ENCODE data around the gene AK3. TPM values are rescaled to one million over a fixed set of nuclear protein-coding genes. Genes with fewer than 3 reads are reported as not detected.

AK3 gene
- total RNA-seq, 6 donors from 2014 or later = 33.2 to 81.2 (median 51.7) TPM

GRCh38 chr9:4684820-4685219 is 56.2 kb downstream of the AK3 start:
- peaks cover 0 to 16% (median 7%) of the 10 kb centered on the region in 4 donors for H3K36me3 ChIP-seq
- DNase-seq (no peak), ATAC-seq (ENCODE audit: low FRiP score in 2 of 2) (no peak)
- no peak overlapping the region for H3K27ac ChIP-seq
- peaks cover 6 to 26% (median 16%) of the 10 kb centered on the region in 4 donors for H3K4me1 ChIP-seq
- 92 to 93% methylated on average over 4 of the region's 4 CpGs for WGBS, 2 donors
- H3K27me3 ChIP-seq = no peaks in the 10 kb centered on the region
- H3K4me3 ChIP-seq = no peak overlapping the region
- no peaks in the 10 kb centered on the region for H3K9me3 ChIP-seq
- TF ChIP-seq EP300 (IDR thresholded peaks at IDR 0.05) = no peak

- Histone ChIP-seq H3K4me3 (peak overlapping the region in 3 of 4 donors; percentile 63 to 83 (median 79)), H3K27me3 (no peaks in the 10 kb centered on the region), H3K27ac (peak overlapping the region; percentile 90 to 99 (median 97)), H3K4me1 (peaks cover 9 to 28% (median 15%) of the 10 kb centered on the region in 4 donors), H3K9me3 (no peaks in the 10 kb centered on the region), H3K36me3 (peaks cover 0 to 9% (median 4%) of the 10 kb centered on the region in 4 donors)
- DNase-seq (no peak), ATAC-seq (ENCODE audit: low FRiP score in 2 of 2) (no peak)
- TF ChIP-seq CTCF (IDR thresholded peaks at IDR 0.05) (no peak), POLR2AphosphoS5 (IDR thresholded peaks at IDR 0.05) (no peak), POLR2A (IDR thresholded peaks at IDR 0.05) (no peak), EP300 (IDR thresholded peaks at IDR 0.05) (no peak)
- 48 to 52% methylated on average over 2 of the region's 2 CpGs for WGBS, 2 donors
Observed at GRCh38 chr9:4680750-4681149, 60.3 kb downstream of the AK3 start.

- DNase-seq (no peak), ATAC-seq (ENCODE audit: low FRiP score in 2 of 2) (peak in 1 of 2 donors; percentile 8)
- H3K4me1 ChIP-seq = peaks cover 9 to 28% (median 15%) of the 10 kb centered on the region in 4 donors
- peak overlapping the region; percentile 63 to 83 (median 78) for H3K4me3 ChIP-seq
- H3K36me3 ChIP-seq = peaks cover 0 to 5% (median 2%) of the 10 kb centered on the region in 4 donors
- H3K27me3 ChIP-seq = no peaks in the 10 kb centered on the region
- WGBS, 2 donors = 0 to 1% methylated on average over 10 of the region's 10 CpGs
- peak overlapping the region; percentile 90 to 99 (median 97) for H3K27ac ChIP-seq
- H3K9me3 ChIP-seq = no peaks in the 10 kb centered on the region
- TF ChIP-seq EP300 (IDR thresholded peaks at IDR 0.05) = no peak
- TF ChIP-seq CTCF (IDR thresholded peaks at IDR 0.05) = no peak
- TF ChIP-seq POLR2AphosphoS5 (IDR thresholded peaks at IDR 0.05) = no peak
- TF ChIP-seq POLR2A (IDR thresholded peaks at IDR 0.05) = no peak
Observed at GRCh38 chr9:4680173-4680525, 60.9 kb downstream of the AK3 start.

- Histone ChIP-seq H3K36me3 (no peaks in the 10 kb centered on the region), H3K27me3 (no peaks in the 10 kb centered on the region), H3K9me3 (no peaks in the 10 kb centered on the region), H3K4me1 (peaks cover 9 to 24% (median 15%) of the 10 kb centered on the region in 4 donors), H3K27ac (peak within 1 kb of the TSS; percentile 90 to 99 (median 97)), H3K4me3 (peak within 1 kb of the TSS; percentile 63 to 83 (median 78))
- DNase-seq (peak; percentile 97 to 100), ATAC-seq (ENCODE audit: low FRiP score in 2 of 2) (peak; percentile 100)
- peak; percentile 47 to 99 (median 96) for TF ChIP-seq POLR2A (IDR thresholded peaks at IDR 0.05)
- TF ChIP-seq CTCF (IDR thresholded peaks at IDR 0.05) = peak; percentile 65 to 98 (median 94)
- peak; percentile 98 to 100 for TF ChIP-seq POLR2AphosphoS5 (IDR thresholded peaks at IDR 0.05)
- peak in 1 of 4 donors; percentile 16 for TF ChIP-seq EP300 (IDR thresholded peaks at IDR 0.05)
- 0 to 1% methylated on average over 20 to 48 of the region's 66 CpGs for WGBS, 2 donors
Observed at GRCh38 chr9:4679268-4680172, 61.5 kb downstream of the AK3 start, which contains the start of gene CDC37L1. Gene CDC37L1 (plus strand): TSS chr9:4679569. CDS start chr9:4679768, 199 bp downstream.

GRCh38 chr9:4678679-4679267 is 62.2 kb downstream of the AK3 start:
- H3K4me1 ChIP-seq = peaks cover 9 to 24% (median 15%) of the 10 kb centered on the region in 4 donors
- H3K27me3 ChIP-seq = no peaks in the 10 kb centered on the region
- peak overlapping the region; percentile 52 to 83 (median 71) for H3K4me3 ChIP-seq
- DNase-seq (no peak), ATAC-seq (ENCODE audit: low FRiP score in 2 of 2) (peak in 1 of 2 donors; percentile 44)
- WGBS, 2 donors = 0 to 1% methylated on average over 16 of the region's 16 CpGs
- TF ChIP-seq EP300 (IDR thresholded peaks at IDR 0.05) (no peak), POLR2AphosphoS5 (IDR thresholded peaks at IDR 0.05) (no peak), CTCF (IDR thresholded peaks at IDR 0.05) (no peak), POLR2A (IDR thresholded peaks at IDR 0.05) (no peak)
- H3K27ac ChIP-seq = peak overlapping the region; percentile 90 to 99 (median 97)
- no peaks in the 10 kb centered on the region for H3K9me3 ChIP-seq
- no peaks in the 10 kb centered on the region for H3K36me3 ChIP-seq

All from upper lobe of left lung (tissue), 6 donors.